ENCODE measurements around the gene CSDE1. TPM values are rescaled to one million over a fixed set of nuclear protein-coding genes. Genes with fewer than 3 reads are reported as not detected.

Gene CSDE1
- total RNA-seq, 2 donors from 2014 or later, result 560 to 1,490 TPM

DNA sequence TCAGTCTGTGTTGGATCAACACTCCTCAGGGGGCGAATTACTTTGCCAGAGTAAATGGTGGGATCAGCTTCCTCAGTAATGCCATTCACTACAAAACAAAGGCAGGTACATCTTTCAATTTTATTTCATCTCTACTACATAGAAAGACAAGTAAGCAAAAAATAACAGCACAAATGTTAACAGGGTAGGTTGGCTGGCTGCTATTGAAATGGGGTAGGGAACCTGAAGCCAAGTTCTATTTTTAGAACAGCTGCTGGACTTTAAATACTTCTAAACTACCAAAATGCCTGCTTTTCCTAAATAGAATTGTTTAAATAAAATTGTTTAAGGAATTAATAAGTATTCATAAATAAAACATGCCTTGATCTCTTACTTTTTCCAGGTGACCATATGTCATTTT, 33.9 kb downstream of the CSDE1 start:
- H3K27ac ChIP-seq, result no peak overlapping the region
- H3K27me3 ChIP-seq (replicated peaks; ENCODE audit: insufficient read depth), result no peaks in the 10 kb centered on the region
- no peaks in the 10 kb centered on the region for H3K9me3 ChIP-seq
- peaks cover 53% of the 10 kb centered on the region for H3K36me3 ChIP-seq
- TF ChIP-seq, protein P1, sequence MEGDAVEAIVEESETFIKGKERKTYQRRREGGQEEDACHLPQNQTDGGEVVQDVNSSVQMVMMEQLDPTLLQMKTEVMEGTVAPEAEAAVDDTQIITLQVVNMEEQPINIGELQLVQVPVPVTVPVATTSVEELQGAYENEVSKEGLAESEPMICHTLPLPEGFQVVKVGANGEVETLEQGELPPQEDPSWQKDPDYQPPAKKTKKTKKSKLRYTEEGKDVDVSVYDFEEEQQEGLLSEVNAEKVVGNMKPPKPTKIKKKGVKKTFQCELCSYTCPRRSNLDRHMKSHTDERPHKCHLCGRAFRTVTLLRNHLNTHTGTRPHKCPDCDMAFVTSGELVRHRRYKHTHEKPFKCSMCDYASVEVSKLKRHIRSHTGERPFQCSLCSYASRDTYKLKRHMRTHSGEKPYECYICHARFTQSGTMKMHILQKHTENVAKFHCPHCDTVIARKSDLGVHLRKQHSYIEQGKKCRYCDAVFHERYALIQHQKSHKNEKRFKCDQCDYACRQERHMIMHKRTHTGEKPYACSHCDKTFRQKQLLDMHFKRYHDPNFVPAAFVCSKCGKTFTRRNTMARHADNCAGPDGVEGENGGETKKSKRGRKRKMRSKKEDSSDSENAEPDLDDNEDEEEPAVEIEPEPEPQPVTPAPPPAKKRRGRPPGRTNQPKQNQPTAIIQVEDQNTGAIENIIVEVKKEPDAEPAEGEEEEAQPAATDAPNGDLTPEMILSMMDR (IDR thresholded peaks at IDR 0.05), result no peak
- DNase-seq (ENCODE audit: low spot score), result no peak
- no peaks in the 10 kb centered on the region for H3K4me1 ChIP-seq (ENCODE audit: control insufficient read depth in 1 of 2, low read depth in 2 of 2)
- no peak for ATAC-seq (ENCODE audit: insufficient number of reproducible peaks, low FRiP score, low read depth)
- no peak overlapping the region for H3K4me3 ChIP-seq

DNA sequence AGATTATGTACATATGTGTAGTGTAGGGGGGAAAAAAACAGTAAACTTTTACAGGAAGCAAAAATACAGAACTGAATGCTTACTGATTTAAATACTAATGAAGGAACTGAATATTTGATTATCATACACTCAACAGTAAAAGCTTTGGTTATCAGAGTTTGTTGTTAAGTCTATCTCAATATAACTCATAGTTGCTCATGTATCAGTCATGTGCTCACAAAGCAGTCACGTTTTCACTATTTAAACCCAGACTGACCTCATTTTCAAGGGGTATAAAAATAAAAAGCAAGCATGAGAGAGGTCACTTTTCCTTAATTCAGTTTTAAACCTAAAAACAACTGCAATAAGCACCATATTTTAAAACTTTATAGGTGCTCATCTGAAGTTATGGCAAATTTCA, 34.3 kb downstream of the CSDE1 start:
- DNase-seq (ENCODE audit: low spot score), result no peak
- ATAC-seq (ENCODE audit: insufficient number of reproducible peaks, low FRiP score, low read depth), result no peak
- H3K27me3 ChIP-seq (replicated peaks; ENCODE audit: insufficient read depth), result no peaks in the 10 kb centered on the region
- H3K4me1 ChIP-seq (ENCODE audit: control insufficient read depth in 1 of 2, low read depth in 2 of 2), result no peaks in the 10 kb centered on the region
- H3K36me3 ChIP-seq, result peaks cover 57% of the 10 kb centered on the region
- H3K9me3 ChIP-seq, result no peaks in the 10 kb centered on the region
- no peak overlapping the region for H3K27ac ChIP-seq
- H3K4me3 ChIP-seq, result no peak overlapping the region
- TF ChIP-seq, protein P1 (IDR thresholded peaks at IDR 0.05), result no peak

DNA sequence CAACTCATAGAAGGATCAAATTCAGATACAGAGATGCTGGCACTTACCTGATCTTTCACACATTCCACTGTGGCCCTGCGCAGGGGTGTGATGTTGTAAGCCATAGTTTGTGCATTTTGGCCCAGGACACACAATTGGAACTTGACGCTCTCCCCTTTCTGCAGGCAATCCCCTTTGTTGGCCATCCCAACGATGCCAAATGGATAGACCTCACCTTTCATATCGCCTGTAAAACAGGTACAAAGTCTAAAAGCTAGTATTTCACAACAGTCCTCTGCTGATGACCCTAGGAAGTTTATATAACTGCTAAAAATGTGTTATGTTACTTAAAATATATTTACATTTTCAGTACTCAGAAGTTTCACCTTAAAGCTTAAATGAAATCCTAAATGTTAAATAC, 37.3 kb downstream of the CSDE1 start:
- TF ChIP-seq, protein P1 (IDR thresholded peaks at IDR 0.05), result no peak
- Histone ChIP-seq H3K9me3 (no peaks in the 10 kb centered on the region), H3K27ac (no peak overlapping the region), H3K4me3 (no peak overlapping the region), H3K4me1 (ENCODE audit: control insufficient read depth in 1 of 2, low read depth in 2 of 2) (peaks cover under 1 to 10% of the 10 kb centered on the region in 2 donors), H3K36me3 (peaks cover 56% of the 10 kb centered on the region), H3K27me3 (replicated peaks; ENCODE audit: insufficient read depth) (no peaks in the 10 kb centered on the region)
- DNase-seq (ENCODE audit: low spot score), result no peak
- ATAC-seq (ENCODE audit: insufficient number of reproducible peaks, low FRiP score, low read depth), result no peak

DNA sequence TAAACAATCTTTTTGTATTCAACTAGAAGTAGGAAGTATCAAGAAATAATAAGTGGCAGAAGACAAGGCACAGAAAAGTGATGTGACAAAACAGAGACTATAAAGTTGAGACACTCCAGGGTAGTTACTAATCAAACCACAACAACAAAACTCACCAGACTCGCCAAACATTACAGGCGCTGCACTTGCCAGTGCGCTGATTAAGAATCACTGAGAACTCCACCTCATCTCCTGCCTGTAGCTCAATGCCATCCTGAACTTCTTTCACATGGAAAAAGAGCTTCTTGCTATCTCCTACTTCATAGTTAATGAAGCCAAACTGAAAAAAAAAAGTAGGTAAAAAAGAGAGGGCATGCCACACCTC, 38.4 kb downstream of the CSDE1 start:
- Histone ChIP-seq H3K9me3 (no peaks in the 10 kb centered on the region), H3K4me3 (no peak overlapping the region), H3K27me3 (replicated peaks; ENCODE audit: insufficient read depth) (no peaks in the 10 kb centered on the region), H3K36me3 (peaks cover 49% of the 10 kb centered on the region), H3K4me1 (ENCODE audit: control insufficient read depth in 1 of 2, low read depth in 2 of 2) (peaks cover 8 to 16% of the 10 kb centered on the region in 2 donors), H3K27ac (no peak overlapping the region)
- no peak for DNase-seq (ENCODE audit: low spot score)
- no peak for ATAC-seq (ENCODE audit: insufficient number of reproducible peaks, low FRiP score, low read depth)
- TF ChIP-seq, protein P1 (IDR thresholded peaks at IDR 0.05), result no peak

DNA sequence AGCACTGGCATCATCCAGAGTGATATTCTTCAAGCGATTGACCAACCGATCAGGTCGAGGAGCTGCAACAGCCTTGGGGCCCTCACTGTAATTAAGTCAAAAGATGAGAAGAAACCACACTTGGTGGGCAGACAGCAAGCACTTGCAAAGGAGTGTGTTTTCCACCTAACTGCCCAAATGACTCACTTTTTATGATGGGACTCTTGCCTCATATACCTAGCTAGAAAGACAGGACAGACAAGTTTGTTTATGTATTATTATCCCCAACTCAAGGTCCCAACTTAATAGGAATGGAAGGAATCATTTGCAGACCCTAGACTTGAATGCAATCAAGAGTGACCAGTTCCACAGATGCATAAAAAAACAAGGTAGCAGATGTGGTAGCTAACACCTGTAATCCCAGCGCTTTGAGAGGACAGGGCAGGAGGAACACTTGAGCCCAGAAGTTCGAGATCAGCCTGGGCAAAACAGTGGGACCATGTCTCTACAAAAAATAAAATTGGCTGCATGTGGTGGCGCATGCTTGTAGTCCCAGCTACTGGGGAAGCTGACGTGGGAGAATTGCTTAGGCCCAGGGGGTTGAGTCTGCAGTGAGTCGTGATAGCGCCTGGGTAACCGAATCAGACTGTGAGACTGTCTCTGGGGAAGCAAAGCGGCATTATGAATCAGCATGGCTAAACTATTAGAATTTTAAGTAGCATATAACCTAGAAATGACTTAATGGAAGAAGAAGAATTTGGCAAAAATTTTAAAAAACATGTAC, 38.9 kb downstream of the CSDE1 start:
- H3K27ac ChIP-seq, result no peak overlapping the region
- TF ChIP-seq, protein P1 (IDR thresholded peaks at IDR 0.05), result no peak
- DNase-seq (ENCODE audit: low spot score) (no peak), ATAC-seq (ENCODE audit: insufficient number of reproducible peaks, low FRiP score, low read depth) (no peak)
- H3K36me3 ChIP-seq, result peaks cover 48% of the 10 kb centered on the region
- H3K4me3 ChIP-seq, result no peak overlapping the region
- H3K9me3 ChIP-seq, result no peaks in the 10 kb centered on the region
- H3K4me1 ChIP-seq (ENCODE audit: control insufficient read depth in 1 of 2, low read depth in 2 of 2), result peaks cover 8 to 16% of the 10 kb centered on the region in 2 donors
- H3K27me3 ChIP-seq (replicated peaks; ENCODE audit: insufficient read depth), result no peaks in the 10 kb centered on the region
